ENCODE measurements around the gene SRPK1.

- TF ChIP-seq CTCF (IDR thresholded peaks at IDR 0.05; ENCODE audit: insufficient read depth, low read length) (no peak), GABPA (IDR thresholded peaks at IDR 0.05; ENCODE audit: low read depth) (no peak), SPI1 (IDR thresholded peaks at IDR 0.05; ENCODE audit: borderline replicate concordance, low read depth) (no peak), POLR2AphosphoS5 (IDR thresholded peaks at IDR 0.05; ENCODE audit: low read depth) (no peak)
Measured at GRCh38 chr6:35897036-35897435, 23.9 kb downstream of the SRPK1 start.
